Activated gamma-delta T cell treated with Interleukin-2 at 50 U/mL for 16 hours (primary cell): ENCODE measurements around the gene SPOPL.
"Not testable (repeated sequence)": the region's sequence is repeated elsewhere in the genome, so short reads cannot be mapped to it uniquely, and the experiment has no call there.

Source experiments
- DNase-seq: peaks from one replicate; pipeline ENCODE4 v3.0.0-alpha.2; 2020

Gene SPOPL

GRCh38 chr2:138495384-138495783 is 6.2 kb upstream of the SPOPL start:
- DNase-seq = no peak

GRCh38 chr2:138496096-138496651 is 5.4 kb upstream of the SPOPL start:
- DNase-seq = no peak

GRCh38 chr2:138497294-138497693 is 4.3 kb upstream of the SPOPL start:
- DNase-seq = no peak

- DNase-seq = no peak
Measured at GRCh38 chr2:138499684-138500083, 1.9 kb upstream of the SPOPL start.

GRCh38 chr2:138500592-138501424 is 762 bp upstream of the SPOPL start:
- DNase-seq = no peak

GRCh38 chr2:138502255-138503086 is 901 bp downstream of the SPOPL start:
- no peak for DNase-seq

GRCh38 chr2:138503087-138503442 is 1.5 kb downstream of the SPOPL start:
- no peak for DNase-seq

GRCh38 chr2:138503652-138504051 is 2.1 kb downstream of the SPOPL start:
- DNase-seq = no peak

- no peak for DNase-seq
Measured at GRCh38 chr2:138504092-138504491, 2.5 kb downstream of the SPOPL start.

- DNase-seq = no peak
Measured at GRCh38 chr2:138504546-138505235, 3.1 kb downstream of the SPOPL start.

GRCh38 chr2:138507267-138507666 is 5.7 kb downstream of the SPOPL start:
- DNase-seq = no peak

GRCh38 chr2:138510319-138510718 is 8.7 kb downstream of the SPOPL start:
- no peak for DNase-seq

- DNase-seq = no peak
Measured at GRCh38 chr2:138512672-138513071, 11.1 kb downstream of the SPOPL start.

GRCh38 chr2:138514173-138514572 is 12.6 kb downstream of the SPOPL start:
- DNase-seq = no peak

- no peak for DNase-seq
Measured at GRCh38 chr2:138515092-138515491, 13.5 kb downstream of the SPOPL start.

- DNase-seq = no peak
Measured at GRCh38 chr2:138516030-138516704, 14.6 kb downstream of the SPOPL start.

- no peak for DNase-seq
Measured at GRCh38 chr2:138518860-138519259, 17.3 kb downstream of the SPOPL start.

GRCh38 chr2:138521821-138522220 is 20.3 kb downstream of the SPOPL start:
- no peak for DNase-seq

GRCh38 chr2:138522556-138522955 is 21.0 kb downstream of the SPOPL start:
- DNase-seq = no peak

GRCh38 chr2:138523018-138523672 is 21.6 kb downstream of the SPOPL start:
- not testable (repeated sequence) for DNase-seq

- not testable (repeated sequence) for DNase-seq
Measured at GRCh38 chr2:138523673-138524042, 22.1 kb downstream of the SPOPL start.

GRCh38 chr2:138524353-138524752 is 22.8 kb downstream of the SPOPL start:
- DNase-seq = not testable (repeated sequence)
